Hepatocyte (in vitro differentiated cells): ENCODE measurements around the gene CC2D2B. TPM values are rescaled to one million over a fixed set of nuclear protein-coding genes. Genes with fewer than 3 reads are reported as not detected.

ENCODE experiments used
- DNase-seq: peaks from one replicate; pipeline ENCODE4 v3.0.0-alpha.2; 2016; ENCODE audit warnings: low spot score
- H2AFZ ChIP-seq: fragments of 200-600 bp; sonication (generic); 2 replicates; pipeline ENCODE4 v1.6.0; 2016; ENCODE audit warnings: antibody characterized with exemption, mild to moderate bottlenecking
- H3K27ac ChIP-seq: fragments of 200-600 bp; sonication (generic); 2 replicates; pipeline ENCODE4 v1.5.1; 2016; ENCODE audit warnings: mild to moderate bottlenecking
- H3K27me3 ChIP-seq: fragments of 200-600 bp; sonication (generic); 2 replicates; pipeline ENCODE4 v1.6.1; 2016
- H3K36me3 ChIP-seq: fragments of 200-600 bp; sonication (generic); replicated peaks from 2 replicates; pipeline ENCODE4 v1.5.1; 2016; ENCODE audit warnings: low read depth; ENCODE audit not compliant: insufficient read depth
- H3K4me1 ChIP-seq: fragments of 200-600 bp; sonication (generic); 2 replicates; pipeline ENCODE4 v1.5.1; 2016; ENCODE audit warnings: mild to moderate bottlenecking, moderate library complexity; ENCODE audit not compliant: insufficient read depth
- H3K4me2 ChIP-seq: fragments of 200-600 bp; sonication (generic); 2 replicates; pipeline ENCODE4 v1.6.0; 2016
- H3K4me3 ChIP-seq: fragments of 200-600 bp; sonication (generic); 2 replicates; pipeline ENCODE4 v1.5.1; 2016; ENCODE audit warnings: mild to moderate bottlenecking
- H3K79me2 ChIP-seq: fragments of 200-600 bp; sonication (generic); 2 replicates; pipeline ENCODE4 v1.6.0; 2017; ENCODE audit warnings: mild to moderate bottlenecking
- H3K9me2 ChIP-seq: fragments of 200-600 bp; sonication (generic); replicated peaks from 2 replicates; pipeline ENCODE4 v1.6.0; 2017; ENCODE audit warnings: mild to moderate bottlenecking; ENCODE audit not compliant: insufficient read depth
- H3K9me3 ChIP-seq: fragments of 200-600 bp; sonication (generic); 2 replicates; pipeline ENCODE4 v1.5.1; 2016; ENCODE audit warnings: low read depth, mild to moderate bottlenecking
- H4K20me1 ChIP-seq: fragments of 200-600 bp; sonication (generic); 2 replicates; pipeline ENCODE4 v1.6.0; 2016; ENCODE audit warnings: mild to moderate bottlenecking; ENCODE audit not compliant: insufficient read depth, poor library complexity, severe bottlenecking
- CTCF ChIP-seq: fragments of 200-600 bp; sonication (generic); IDR thresholded peaks from 2 replicates; pipeline ENCODE4 v1.5.1; 2016; ENCODE audit warnings: antibody characterized with exemption, mild to moderate bottlenecking; ENCODE audit not compliant: poor library complexity
- EZH2 ChIP-seq: fragments of 200-600 bp; sonication (generic); IDR thresholded peaks from 2 replicates; pipeline ENCODE4 v1.6.1; 2016; ENCODE audit warnings: antibody characterized with exemption, mild to moderate bottlenecking, borderline replicate concordance
- EZH2phosphoT487 ChIP-seq: fragments of 200-600 bp; sonication (generic); IDR thresholded peaks from one replicate; pipeline ENCODE4 v1.6.1; 2018; ENCODE audit warnings: antibody characterized with exemption, mild to moderate bottlenecking, low read depth, moderate library complexity; ENCODE audit not compliant: unreplicated experiment, severe bottlenecking
- WGBS: methylation state at CpG from one replicate; pipeline ENCODE4 v1.1.6; 2016; ENCODE audit warnings: low lambda C conversion rate; ENCODE audit errors: missing lambda C conversion rate; 5-methylcytosine and 5-hydroxymethylcytosine counted together
- polyA plus RNA-seq: library from polyadenylated mRNA; unstranded; fragments of >200 nt; fragmentation: Nextera tagmentation; extraction: Ambion mirVana; gene quantifications from 2 replicates; pipeline ENCODE4 v1.2.1, GENCODE V29; 2016
- total RNA-seq: library from RNA; depleted of rRNA; stranded (reverse); fragments of >200 nt; gene quantifications from 2 replicates; pipeline ENCODE4 v1.2.3, GENCODE V29; 2014

Gene CC2D2B
- total and polyA plus RNA-seq, 2 experiments from 2014 or later: 0.13 TPM; not detected in 1

- Histone ChIP-seq H4K20me1 (no peaks in the 10 kb centered on the region), H3K79me2 (no peaks in the 10 kb centered on the region), H3K4me2 (no peak overlapping the region), H3K9me2 (no peaks in the 10 kb centered on the region), H3K27ac (no peak overlapping the region), H3K9me3 (peaks cover 6% of the 10 kb centered on the region), H3K36me3 (no peaks in the 10 kb centered on the region), H3K4me1 (no peaks in the 10 kb centered on the region), H3K27me3 (no peaks in the 10 kb centered on the region), H3K4me3 (no peak overlapping the region), H2AFZ (no peak overlapping the region)
- WGBS: 69% methylated on average over 7 of the region's 7 CpGs
- DNase-seq: no peak
- TF ChIP-seq CTCF: no peak
These were observed 55.6 kb downstream of the CC2D2B start for GRCh38 chr10:95963202-95963990.

- Histone ChIP-seq H3K36me3 (no peaks in the 10 kb centered on the region), H2AFZ (no peak overlapping the region), H3K27ac (no peak overlapping the region), H3K9me2 (no peaks in the 10 kb centered on the region), H3K9me3 (peaks cover 5% of the 10 kb centered on the region), H3K27me3 (no peaks in the 10 kb centered on the region), H4K20me1 (no peaks in the 10 kb centered on the region), H3K4me1 (no peaks in the 10 kb centered on the region), H3K79me2 (no peaks in the 10 kb centered on the region), H3K4me3 (no peak overlapping the region), H3K4me2 (no peak overlapping the region)
- WGBS: 87% methylated on average over 1 of the region's 1 CpG
- TF ChIP-seq CTCF (no peak), EZH2phosphoT487 (no peak), EZH2 (no peak)
- DNase-seq: no peak
These were observed 56.2 kb downstream of the CC2D2B start for GRCh38 chr10:95963991-95964389.

- Histone ChIP-seq H3K9me2 (no peaks in the 10 kb centered on the region), H3K9me3 (no peaks in the 10 kb centered on the region), H3K4me2 (no peak overlapping the region), H3K4me1 (no peaks in the 10 kb centered on the region), H3K36me3 (no peaks in the 10 kb centered on the region), H3K27ac (no peak overlapping the region), H4K20me1 (no peaks in the 10 kb centered on the region), H3K4me3 (no peak overlapping the region), H2AFZ (no peak overlapping the region), H3K79me2 (no peaks in the 10 kb centered on the region), H3K27me3 (no peaks in the 10 kb centered on the region)
- DNase-seq: no peak
- no peak for TF ChIP-seq EZH2
- no peak for TF ChIP-seq CTCF
- no peak for TF ChIP-seq EZH2phosphoT487
- WGBS: 82% methylated on average over 1 of the region's 1 CpG
These were observed 57.0 kb downstream of the CC2D2B start for GRCh38 chr10:95964756-95965155.
